Neural progenitor cell (in vitro differentiated cells): Measurements from ENCODE around the gene SNAPIN. TPM values are rescaled to one million over a fixed set of nuclear protein-coding genes. Genes with fewer than 3 reads are reported as not detected.

ENCODE experiments used
- DNase-seq: peaks from one replicate; pipeline ENCODE4 v3.0.0-alpha.2; 2016; ENCODE audit warnings: low spot score
- H2AFZ ChIP-seq: fragments of 200-600 bp; sonication (generic); replicated peaks from 2 replicates; pipeline ENCODE4 v1.6.1; 2016; ENCODE audit warnings: antibody characterized with exemption
- H3F3A ChIP-seq: fragments of 200-600 bp; sonication (generic); 2 replicates; pipeline ENCODE4 v1.6.1; 2016; ENCODE audit warnings: antibody characterized with exemption, low read depth
- H3K27ac ChIP-seq: fragments of 200-600 bp; sonication (generic); 2 replicates; pipeline ENCODE4 v1.5.1; 2016; ENCODE audit warnings: mild to moderate bottlenecking
- H3K27me3 ChIP-seq: fragments of 200-600 bp; sonication (generic); 2 replicates; pipeline ENCODE4 v1.6.1; 2016; ENCODE audit warnings: mild to moderate bottlenecking, moderate library complexity
- H3K36me3 ChIP-seq: fragments of 200-600 bp; sonication (generic); 2 replicates; pipeline ENCODE4 v1.5.1; 2016
- H3K4me1 ChIP-seq: fragments of 200-600 bp; sonication (generic); 2 replicates; pipeline ENCODE4 v1.6.1; 2016; ENCODE audit warnings: mixed run types
- H3K4me2 ChIP-seq: fragments of 200-600 bp; sonication (generic); 2 replicates; pipeline ENCODE4 v1.6.1; 2016
- H3K4me3 ChIP-seq: fragments of 200-600 bp; sonication (generic); 2 replicates; pipeline ENCODE4 v1.5.1; 2016
- H3K79me2 ChIP-seq: fragments of 200-600 bp; sonication (generic); 2 replicates; pipeline ENCODE4 v1.6.1; 2016; ENCODE audit warnings: low read depth
- H3K9ac ChIP-seq: fragments of 200-600 bp; sonication (generic); 2 replicates; pipeline ENCODE4 v1.6.1; 2016
- H3K9me3 ChIP-seq: fragments of 200-600 bp; sonication (generic); 2 replicates; pipeline ENCODE4 v1.5.1; 2016; ENCODE audit warnings: low read depth
- H4K20me1 ChIP-seq: fragments of 200-600 bp; sonication (generic); 2 replicates; pipeline ENCODE4 v1.6.1; 2016; ENCODE audit warnings: low read depth
- H3K27ac Mint-ChIP-seq: 3 replicates; pipeline ENCODE4 v1.8.0; 2021; ENCODE audit warnings: mixed read lengths
- H3K27me3 Mint-ChIP-seq: 2 replicates; pipeline ENCODE4 v1.8.0; 2022; ENCODE audit warnings: low read depth, mild to moderate bottlenecking, inconsistent platforms, moderate library complexity, mixed read lengths; ENCODE audit not compliant: insufficient read depth
- H3K36me3 Mint-ChIP-seq: 3 replicates; pipeline ENCODE4 v1.8.0; 2021; ENCODE audit warnings: mixed read lengths
- H3K4me1 Mint-ChIP-seq: 3 replicates; pipeline ENCODE4 v1.8.0; 2021; ENCODE audit warnings: mixed read lengths
- H3K4me3 Mint-ChIP-seq: 3 replicates; pipeline ENCODE4 v1.8.0; 2021; ENCODE audit warnings: mild to moderate bottlenecking, moderate library complexity, mixed read lengths
- H3K9me3 Mint-ChIP-seq: 3 replicates; pipeline ENCODE4 v1.8.0; 2020; ENCODE audit warnings: mixed read lengths
- EZH2 ChIP-seq: fragments of 200-600 bp; sonication (generic); IDR thresholded peaks from 2 replicates; pipeline ENCODE4 v1.6.1; 2017; ENCODE audit warnings: antibody characterized with exemption, mild to moderate bottlenecking, moderate library complexity
- EZH2phosphoT487 ChIP-seq: fragments of 200-600 bp; sonication (generic); IDR thresholded peaks from 2 replicates; pipeline ENCODE4 v1.6.1; 2017; ENCODE audit warnings: antibody characterized with exemption
- total RNA-seq: library from RNA; depleted of rRNA; stranded (reverse); fragments of >200 nt; gene quantifications from 2 replicates; pipeline ENCODE4 v1.2.3, GENCODE V29; 2015; ENCODE audit warnings: low replicate concordance
- TF ChIP-seq, protein P1 (sequence below): fragments of 200-600 bp; sonication (generic); IDR thresholded peaks from 2 replicates; pipeline ENCODE4 v1.5.1; 2017; ENCODE audit warnings: antibody characterized with exemption, mild to moderate bottlenecking

SNAPIN gene
- total RNA-seq, 1 donor from 2014 or later: 52.4 TPM

DNA sequence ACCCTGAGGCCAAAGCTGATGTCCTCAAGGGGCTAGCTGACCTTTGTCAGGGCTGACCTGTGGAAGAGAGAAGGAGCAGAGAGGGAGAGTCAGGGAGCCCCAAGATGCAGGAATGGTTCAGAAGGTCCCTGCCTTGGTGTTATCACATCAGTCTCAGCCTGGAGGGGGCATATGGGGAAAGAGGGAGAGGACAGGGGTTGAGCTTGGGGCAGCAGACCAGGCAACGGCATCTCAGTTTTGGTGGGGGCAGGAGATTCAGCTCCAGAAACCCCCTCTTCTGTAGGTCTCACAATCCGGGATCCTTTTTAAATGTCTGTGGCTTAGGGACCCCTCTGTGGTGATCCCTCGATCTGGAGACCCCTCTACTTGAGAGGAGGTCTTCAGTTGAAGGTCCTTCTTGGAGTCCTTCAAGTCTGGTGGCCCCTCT, 32.0 kb upstream of the SNAPIN start:
- Mint-ChIP-seq H3K4me3 (peak overlapping the region; percentile 91), H3K4me1 (peaks cover 44% of the 10 kb centered on the region), H3K36me3 (peaks cover 17% of the 10 kb centered on the region), H3K27me3 (peaks cover 7% of the 10 kb centered on the region), H3K27ac (peak overlapping the region; percentile 99), H3K9me3 (no peaks in the 10 kb centered on the region)
- Histone ChIP-seq H4K20me1 (no peaks in the 10 kb centered on the region), H3K79me2 (peaks cover 8% of the 10 kb centered on the region), H3K4me2 (peak overlapping the region; percentile 81), H3K27me3 (no peaks in the 10 kb centered on the region), H3K9ac (no peak overlapping the region), H3K4me1 (peaks cover 22% of the 10 kb centered on the region), H3K9me3 (no peaks in the 10 kb centered on the region), H2AFZ (no peak overlapping the region), H3K27ac (no peak overlapping the region), H3K36me3 (no peaks in the 10 kb centered on the region), H3F3A (no peaks in the 10 kb centered on the region), H3K4me3 (peak overlapping the region; percentile 50)
- DNase-seq: no peak
- TF ChIP-seq EZH2 (no peak), EZH2phosphoT487 (no peak)
- TF ChIP-seq, protein P1, sequence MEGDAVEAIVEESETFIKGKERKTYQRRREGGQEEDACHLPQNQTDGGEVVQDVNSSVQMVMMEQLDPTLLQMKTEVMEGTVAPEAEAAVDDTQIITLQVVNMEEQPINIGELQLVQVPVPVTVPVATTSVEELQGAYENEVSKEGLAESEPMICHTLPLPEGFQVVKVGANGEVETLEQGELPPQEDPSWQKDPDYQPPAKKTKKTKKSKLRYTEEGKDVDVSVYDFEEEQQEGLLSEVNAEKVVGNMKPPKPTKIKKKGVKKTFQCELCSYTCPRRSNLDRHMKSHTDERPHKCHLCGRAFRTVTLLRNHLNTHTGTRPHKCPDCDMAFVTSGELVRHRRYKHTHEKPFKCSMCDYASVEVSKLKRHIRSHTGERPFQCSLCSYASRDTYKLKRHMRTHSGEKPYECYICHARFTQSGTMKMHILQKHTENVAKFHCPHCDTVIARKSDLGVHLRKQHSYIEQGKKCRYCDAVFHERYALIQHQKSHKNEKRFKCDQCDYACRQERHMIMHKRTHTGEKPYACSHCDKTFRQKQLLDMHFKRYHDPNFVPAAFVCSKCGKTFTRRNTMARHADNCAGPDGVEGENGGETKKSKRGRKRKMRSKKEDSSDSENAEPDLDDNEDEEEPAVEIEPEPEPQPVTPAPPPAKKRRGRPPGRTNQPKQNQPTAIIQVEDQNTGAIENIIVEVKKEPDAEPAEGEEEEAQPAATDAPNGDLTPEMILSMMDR: no peak

DNA sequence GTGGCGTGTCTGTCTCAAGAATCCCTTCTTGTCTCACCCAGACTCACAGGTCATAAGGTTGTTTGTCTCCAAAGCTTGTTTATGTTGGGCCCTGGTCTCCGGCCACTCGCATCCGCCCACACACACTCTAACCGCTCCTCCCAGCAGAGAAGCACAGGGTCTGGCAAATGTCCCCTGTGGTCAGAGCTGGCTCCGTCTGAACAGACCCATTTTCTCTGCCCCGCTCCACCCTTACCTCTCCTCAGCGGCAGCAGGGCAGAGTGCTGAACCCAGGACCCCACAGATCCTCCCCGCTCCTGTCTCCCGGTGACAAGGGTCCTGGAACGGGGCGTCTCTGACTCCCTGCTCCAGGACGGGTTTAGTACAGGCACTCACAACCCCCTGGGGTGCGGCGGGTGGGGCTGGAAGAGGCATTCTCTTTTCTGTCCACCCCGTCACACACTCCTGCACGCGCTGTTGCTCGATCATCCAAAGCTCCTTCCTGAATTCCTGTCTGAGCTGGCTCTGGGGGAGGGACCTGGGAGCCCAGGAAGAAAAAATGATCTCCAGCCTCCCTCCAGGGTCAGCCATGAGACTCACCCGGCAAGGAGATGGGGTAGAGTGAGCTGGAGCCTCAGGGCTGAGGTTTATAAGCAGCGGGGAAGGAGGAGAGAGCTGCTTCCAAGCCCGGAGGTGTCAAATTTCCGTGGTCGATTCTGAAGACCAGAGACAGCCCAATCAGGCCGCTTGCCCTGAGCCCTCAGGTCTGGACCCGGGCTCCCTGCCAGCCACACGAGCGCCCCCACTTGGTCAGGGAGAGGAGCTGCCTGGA, 31.4 kb upstream of the SNAPIN start, which contains the start of gene S100A13:
Gene S100A13 (minus strand): TSS at position 602 of the 811 bp plus-strand sequence. CDS start 1,033 bp downstream, outside the sequence.
- Mint-ChIP-seq H3K4me3 (peak within 1 kb of the TSS; percentile 91), H3K27me3 (peaks cover 7% of the 10 kb centered on the region), H3K27ac (peak within 1 kb of the TSS; percentile 99), H3K4me1 (peaks cover 44% of the 10 kb centered on the region), H3K36me3 (peaks cover 17% of the 10 kb centered on the region), H3K9me3 (no peaks in the 10 kb centered on the region)
- H3K79me2 ChIP-seq: peaks cover 8% of the 10 kb centered on the region
- no peaks in the 10 kb centered on the region for H3K9me3 ChIP-seq
- no peak within 1 kb of the TSS for H3K27ac ChIP-seq
- H3K27me3 ChIP-seq: no peaks in the 10 kb centered on the region
- peak within 1 kb of the TSS; percentile 81 for H3K4me2 ChIP-seq
- peak within 1 kb of the TSS; percentile 43 for H2AFZ ChIP-seq
- peak within 1 kb of the TSS; percentile 50 for H3K4me3 ChIP-seq
- peak within 1 kb of the TSS; percentile 1 for H3K9ac ChIP-seq
- DNase-seq: peak; percentile 97
- TF ChIP-seq, protein P1: peak; percentile 90
- TF ChIP-seq EZH2phosphoT487: no peak
- no peaks in the 10 kb centered on the region for H3K36me3 ChIP-seq
- no peaks in the 10 kb centered on the region for H3F3A ChIP-seq
- peaks cover 22% of the 10 kb centered on the region for H3K4me1 ChIP-seq
- H4K20me1 ChIP-seq: no peaks in the 10 kb centered on the region

- Mint-ChIP-seq H3K27ac (peak within 1 kb of the TSS; percentile 99), H3K9me3 (no peaks in the 10 kb centered on the region), H3K36me3 (peaks cover 10% of the 10 kb centered on the region), H3K4me3 (peak within 1 kb of the TSS; percentile 91), H3K4me1 (peaks cover 43% of the 10 kb centered on the region), H3K27me3 (peaks cover 7% of the 10 kb centered on the region)
- no peaks in the 10 kb centered on the region for H3K27me3 ChIP-seq
- peak within 1 kb of the TSS; percentile 81 for H3K4me2 ChIP-seq
- H3K9ac ChIP-seq: no peak within 1 kb of the TSS
- peaks cover 8% of the 10 kb centered on the region for H3K79me2 ChIP-seq
- no peaks in the 10 kb centered on the region for H3K9me3 ChIP-seq
- no peaks in the 10 kb centered on the region for H3K36me3 ChIP-seq
- no peaks in the 10 kb centered on the region for H4K20me1 ChIP-seq
- no peak within 1 kb of the TSS for H3K27ac ChIP-seq
- peak within 1 kb of the TSS; percentile 50 for H3K4me3 ChIP-seq
- H3F3A ChIP-seq: no peaks in the 10 kb centered on the region
- H2AFZ ChIP-seq: peak within 1 kb of the TSS; percentile 43
- H3K4me1 ChIP-seq: peaks cover 22% of the 10 kb centered on the region
- TF ChIP-seq EZH2phosphoT487: no peak
- TF ChIP-seq, protein P1: no peak
- TF ChIP-seq EZH2: no peak
- DNase-seq: no peak
Measured at GRCh38 chr1:153627715-153628626, 30.5 kb upstream of the SNAPIN start, which contains the start of gene S100A1. Gene S100A1 (plus strand): TSS chr1:153628434. CDS start chr1:153630522, 2,088 bp downstream.
